RWPE1 (cell line): ENCODE results near the gene NCDN.

Experiments
- CTCF ChIA-PET: fragments of 350-600 bp; sonication (Branson Sonifier 250); formaldehyde crosslinking; extraction: SDS; loops from one replicate; lab custom pipeline; 2021; lab: Yijun Ruan, JAX
- POLR2A ChIA-PET: fragments of 400-600 bp; formaldehyde crosslinking; extraction: SDS; loops from one replicate; lab custom pipeline; 2020; ENCODE audit warnings: antibody characterized with exemption; ENCODE audit not compliant: low non-redundant PET; lab: Yijun Ruan, JAX
- DNase-seq: peaks from one replicate; pipeline ENCODE4 v3.0.0; 2012; ENCODE audit warnings: low spot score
- H3K27ac ChIP-seq: fragments of 450-650 bp; 2 replicates; pipeline ENCODE4 v1.5.1; 2017
- TF ChIP-seq, protein P1 (sequence below): fragments of 450-650 bp; conservative IDR thresholded peaks from 2 replicates; pipeline ENCODE4 v1.5.1; 2017; ENCODE audit warnings: low read depth, mild to moderate bottlenecking

The NCDN gene

GRCh38 chr1:35524106-35524505, 33.5 kb upstream of the NCDN start:
- POLR2A ChIA-PET = no interaction called here
- H3K27ac ChIP-seq = no peak overlapping the region
- no peak for DNase-seq
- CTCF ChIA-PET = no interaction called here
- TF ChIP-seq, protein P1, sequence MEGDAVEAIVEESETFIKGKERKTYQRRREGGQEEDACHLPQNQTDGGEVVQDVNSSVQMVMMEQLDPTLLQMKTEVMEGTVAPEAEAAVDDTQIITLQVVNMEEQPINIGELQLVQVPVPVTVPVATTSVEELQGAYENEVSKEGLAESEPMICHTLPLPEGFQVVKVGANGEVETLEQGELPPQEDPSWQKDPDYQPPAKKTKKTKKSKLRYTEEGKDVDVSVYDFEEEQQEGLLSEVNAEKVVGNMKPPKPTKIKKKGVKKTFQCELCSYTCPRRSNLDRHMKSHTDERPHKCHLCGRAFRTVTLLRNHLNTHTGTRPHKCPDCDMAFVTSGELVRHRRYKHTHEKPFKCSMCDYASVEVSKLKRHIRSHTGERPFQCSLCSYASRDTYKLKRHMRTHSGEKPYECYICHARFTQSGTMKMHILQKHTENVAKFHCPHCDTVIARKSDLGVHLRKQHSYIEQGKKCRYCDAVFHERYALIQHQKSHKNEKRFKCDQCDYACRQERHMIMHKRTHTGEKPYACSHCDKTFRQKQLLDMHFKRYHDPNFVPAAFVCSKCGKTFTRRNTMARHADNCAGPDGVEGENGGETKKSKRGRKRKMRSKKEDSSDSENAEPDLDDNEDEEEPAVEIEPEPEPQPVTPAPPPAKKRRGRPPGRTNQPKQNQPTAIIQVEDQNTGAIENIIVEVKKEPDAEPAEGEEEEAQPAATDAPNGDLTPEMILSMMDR = no peak

DNA sequence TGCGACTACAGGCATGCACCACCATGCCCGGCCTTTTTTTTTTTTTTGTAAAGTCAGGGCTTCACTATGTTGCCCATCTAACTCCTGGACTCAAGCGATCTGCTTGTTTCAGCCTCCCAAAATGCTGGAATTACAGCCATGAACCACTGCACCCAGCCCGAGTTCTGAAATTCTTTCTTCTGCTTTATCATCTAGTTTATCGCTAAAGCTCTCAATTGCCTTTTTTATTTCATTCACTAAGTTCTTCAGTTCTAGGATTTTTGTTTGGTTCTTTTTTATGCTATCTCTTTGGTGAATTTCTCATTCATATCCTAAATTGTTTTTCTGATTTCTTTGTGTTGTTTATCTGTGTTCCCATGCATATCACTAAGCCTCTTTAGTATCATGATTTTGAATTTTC, 27.4 kb upstream of the NCDN start:
- ChIA-PET POLR2A (no interaction called here), CTCF (no interaction called here)
- TF ChIP-seq, protein P1 = no peak
- no peak overlapping the region for H3K27ac ChIP-seq
- DNase-seq = no peak

DNA sequence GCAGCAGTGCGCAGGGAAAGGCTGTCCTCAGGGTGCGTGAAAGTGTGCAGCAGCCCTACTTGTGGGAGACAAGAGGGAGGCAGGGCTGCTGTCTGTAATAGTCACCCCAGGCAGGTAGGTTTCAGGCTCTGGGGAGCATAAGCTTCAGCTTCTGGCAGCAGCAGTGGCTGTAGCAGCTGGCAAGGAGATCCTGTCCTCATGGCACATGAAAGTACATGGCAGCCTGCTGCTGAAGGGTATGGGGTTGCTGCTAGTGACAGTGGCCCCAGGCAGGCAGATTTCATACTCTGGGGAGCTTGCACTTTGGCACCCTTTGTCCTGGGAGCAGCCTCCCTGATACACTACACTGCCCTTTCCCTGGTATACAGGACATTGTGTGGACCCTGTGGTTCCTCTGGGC, 26.7 kb upstream of the NCDN start:
- ChIA-PET CTCF (interaction anchor here (0.7 kb wide), 1 partner anchor 375 kb away, joined by 3 read pairs; no protein-coding TSS in a partner anchor), POLR2A (no interaction called here)
- H3K27ac ChIP-seq = no peak overlapping the region
- TF ChIP-seq, protein P1 = no peak
- DNase-seq = no peak

DNA sequence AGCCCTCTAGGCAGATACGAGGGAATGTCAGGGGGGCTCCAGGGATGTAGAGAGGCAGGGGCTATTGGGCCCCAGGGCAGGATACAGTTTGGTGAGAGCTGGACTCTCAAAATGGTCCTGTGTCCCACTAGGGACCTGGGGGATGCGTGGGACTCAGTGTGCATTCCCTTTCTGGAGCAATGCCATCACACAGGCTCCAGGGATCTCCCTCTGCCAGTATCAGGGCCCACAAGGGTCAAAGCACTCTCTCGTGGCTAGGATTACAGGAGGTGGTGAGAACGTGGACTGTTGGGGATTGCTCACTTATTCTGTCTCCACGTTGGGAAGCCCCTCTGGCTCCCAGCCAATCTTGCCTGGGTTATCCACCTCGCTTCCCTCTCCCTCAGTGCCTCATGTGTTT, 26.2 kb upstream of the NCDN start:
- no peak for DNase-seq
- ChIA-PET POLR2A (no interaction called here), CTCF (interaction anchor here (0.7 kb wide), 1 partner anchor 374 kb away, joined by 3 read pairs; no protein-coding TSS in a partner anchor)
- TF ChIP-seq, protein P1 = no peak
- H3K27ac ChIP-seq = no peak overlapping the region

DNA sequence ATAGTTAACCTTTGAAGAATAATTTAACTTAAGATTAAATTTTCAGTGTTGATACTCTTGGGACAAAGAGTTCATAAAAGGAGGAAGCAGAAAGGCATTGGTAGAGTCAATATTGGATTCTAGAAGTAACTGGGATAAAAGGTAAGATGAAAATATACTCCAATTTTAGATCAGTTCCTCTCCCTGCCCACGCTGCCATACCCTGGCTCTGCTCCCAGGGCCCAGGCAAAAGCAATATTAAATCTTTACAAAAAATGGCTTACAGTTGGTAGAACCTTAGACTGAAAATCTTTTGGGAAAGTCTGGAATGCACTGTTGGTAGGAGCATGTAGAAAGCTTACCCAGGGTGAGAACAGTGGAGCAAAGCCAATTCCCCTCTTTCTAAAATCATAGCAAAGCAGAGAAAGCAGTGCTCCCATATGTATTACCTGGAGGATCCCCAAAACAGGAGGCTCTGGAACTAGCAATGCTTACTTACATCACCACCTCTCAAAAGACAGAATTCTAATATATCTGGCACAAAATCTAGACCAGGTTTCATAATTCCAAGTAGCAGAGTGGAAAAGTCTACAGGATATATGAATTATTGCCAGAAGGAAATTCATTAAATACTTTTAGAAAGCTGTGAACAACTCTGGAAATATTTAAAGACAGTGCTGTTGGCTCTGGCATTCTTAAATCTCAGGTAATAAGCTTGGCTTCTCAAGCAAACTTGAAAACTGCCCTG, 24.9 kb upstream of the NCDN start:
- H3K27ac ChIP-seq = no peak overlapping the region
- no peak for DNase-seq
- ChIA-PET CTCF (interaction anchor here (0.6 kb wide), 1 partner anchor 187 kb away, joined by 3 read pairs; no protein-coding TSS in a partner anchor), POLR2A (no interaction called here)
- TF ChIP-seq, protein P1 = no peak

GRCh38 chr1:35533586-35533985, 24.0 kb upstream of the NCDN start:
- CTCF ChIA-PET = no interaction called here
- TF ChIP-seq, protein P1 = no peak
- DNase-seq = no peak
- POLR2A ChIA-PET = no interaction called here
- H3K27ac ChIP-seq = no peak overlapping the region
